Fibroblast of villous mesenchyme (primary cell): ENCODE measurements around the gene ARL4A. TPM values are rescaled to one million over a fixed set of nuclear protein-coding genes. Genes with fewer than 3 reads are reported as not detected.
"Not testable (repeated sequence)": the region's sequence is repeated elsewhere in the genome, so short reads cannot be mapped to it uniquely, and the experiment has no call there.

Experiments
- DNase-seq: peaks from one replicate; pipeline ENCODE4 v3.0.0-alpha.2; 2010; ENCODE audit warnings: low read depth
- H3K4me3 ChIP-seq: 2 replicates; pipeline ENCODE4 v1.5.1; 2011; ENCODE audit warnings: low read depth, mild to moderate bottlenecking, low read length
- CTCF ChIP-seq: IDR thresholded peaks from 2 replicates; pipeline ENCODE4 v1.5.1; 2012; ENCODE audit warnings: low read depth, mild to moderate bottlenecking, low read length; ENCODE audit not compliant: insufficient read depth
- total RNA-seq: library from RNA; depleted of rRNA; stranded (reverse); fragments of >200 nt; gene quantifications from 2 replicates; pipeline ENCODE4 v1.2.3, GENCODE V29; 2012

ARL4A gene
- total RNA-seq, 1 donor: 24.6 TPM

- H3K4me3 ChIP-seq: no peak overlapping the region
- no peak for DNase-seq
- TF ChIP-seq CTCF: no peak
These were observed 37.4 kb upstream of the ARL4A start for GRCh38 chr7:12650080-12650479.

GRCh38 chr7:12653110-12653509, 34.3 kb upstream of the ARL4A start:
- no peak for TF ChIP-seq CTCF

GRCh38 chr7:12653518-12653917, 33.9 kb upstream of the ARL4A start:
- no peak for TF ChIP-seq CTCF
- H3K4me3 ChIP-seq: no peak overlapping the region
- peak; percentile 21 for DNase-seq

More at GRCh38 chr7:12653110-12653509, 34.3 kb upstream of the ARL4A start:
- DNase-seq: no peak
- H3K4me3 ChIP-seq: no peak overlapping the region

- no peak overlapping the region for H3K4me3 ChIP-seq
- no peak for DNase-seq
- no peak for TF ChIP-seq CTCF
These were observed 32.3 kb upstream of the ARL4A start for GRCh38 chr7:12655161-12655560.

- DNase-seq: peak; percentile 71
These were observed 27.0 kb upstream of the ARL4A start for GRCh38 chr7:12660423-12660822.

GRCh38 chr7:12660986-12661385, 26.4 kb upstream of the ARL4A start:
- not testable (repeated sequence) for DNase-seq, H3K4me3 ChIP-seq

More at GRCh38 chr7:12660423-12660822, 27.0 kb upstream of the ARL4A start:
- not testable (repeated sequence) for H3K4me3 ChIP-seq

GRCh38 chr7:12661581-12661980, 25.9 kb upstream of the ARL4A start:
- TF ChIP-seq CTCF: no peak
- H3K4me3 ChIP-seq: no peak overlapping the region
- no peak for DNase-seq

- DNase-seq: peak; percentile 83
- TF ChIP-seq CTCF: no peak
- no peak overlapping the region for H3K4me3 ChIP-seq
These were observed 17.3 kb upstream of the ARL4A start for GRCh38 chr7:12670000-12670729.
